Activated naive CD4-positive, alpha-beta T cell treated with Interleukin-2 at 50 U/mL for 16 hours (primary cell): ENCODE results near the gene KCNIP4.

Experiments used
- DNase-seq: peaks from one replicate; pipeline ENCODE4 v3.0.0-alpha.2; 2020

The KCNIP4 gene

GRCh38 chr4:21009956-21010355 lies 938.6 kb downstream of the KCNIP4 start:
- DNase-seq = no peak

GRCh38 chr4:21005647-21006046 lies 942.9 kb downstream of the KCNIP4 start:
- DNase-seq = no peak

- no peak for DNase-seq
Observed at GRCh38 chr4:21002976-21003375, 945.6 kb downstream of the KCNIP4 start.

GRCh38 chr4:21002286-21002685 lies 946.3 kb downstream of the KCNIP4 start:
- no peak for DNase-seq

GRCh38 chr4:21001490-21001889 lies 947.1 kb downstream of the KCNIP4 start:
- DNase-seq = no peak

GRCh38 chr4:20997886-20998285 lies 950.7 kb downstream of the KCNIP4 start:
- DNase-seq = no peak

- DNase-seq = no peak
Observed at GRCh38 chr4:20995610-20996009, 953.0 kb downstream of the KCNIP4 start.

GRCh38 chr4:20995015-20995414 lies 953.6 kb downstream of the KCNIP4 start:
- DNase-seq = no peak

GRCh38 chr4:20992002-20992401 lies 956.6 kb downstream of the KCNIP4 start:
- DNase-seq = no peak

GRCh38 chr4:20987191-20987590 lies 961.4 kb downstream of the KCNIP4 start:
- no peak for DNase-seq

GRCh38 chr4:20984576-20984836 lies 964.1 kb downstream of the KCNIP4 start:
- DNase-seq = no peak

- DNase-seq = no peak
Observed at GRCh38 chr4:20983763-20984575, 964.6 kb downstream of the KCNIP4 start.

GRCh38 chr4:20982544-20982943 lies 966.0 kb downstream of the KCNIP4 start:
- DNase-seq = no peak

GRCh38 chr4:20960291-20960690 lies 988.3 kb downstream of the KCNIP4 start:
- DNase-seq = no peak

- no peak for DNase-seq
Observed at GRCh38 chr4:20954541-20954940, 994.0 kb downstream of the KCNIP4 start.

- no peak for DNase-seq
Observed at GRCh38 chr4:20944961-20945360, 1003.6 kb downstream of the KCNIP4 start.

- DNase-seq = no peak
Observed at GRCh38 chr4:20944451-20944850, 1004.1 kb downstream of the KCNIP4 start.

- no peak for DNase-seq
Observed at GRCh38 chr4:20938204-20938603, 1010.4 kb downstream of the KCNIP4 start.

- DNase-seq = no peak
Observed at GRCh38 chr4:20926529-20926928, 1022.0 kb downstream of the KCNIP4 start.

GRCh38 chr4:20925176-20925575 lies 1023.4 kb downstream of the KCNIP4 start:
- DNase-seq = no peak

GRCh38 chr4:20922962-20923361 lies 1025.6 kb downstream of the KCNIP4 start:
- no peak for DNase-seq

GRCh38 chr4:20916106-20916505 lies 1032.5 kb downstream of the KCNIP4 start:
- DNase-seq = no peak

- no peak for DNase-seq
Observed at GRCh38 chr4:20904966-20905365, 1043.6 kb downstream of the KCNIP4 start.

GRCh38 chr4:20901851-20902250 lies 1046.7 kb downstream of the KCNIP4 start:
- DNase-seq = no peak

GRCh38 chr4:20899591-20899990 lies 1049.0 kb downstream of the KCNIP4 start:
- no peak for DNase-seq
